Activated T-cell treated with anti-CD3 and anti-CD28 coated beads for 1 hour (primary cell): Measurements from ENCODE around the gene NGRN.
"Not testable (repeated sequence)": the region's sequence is repeated elsewhere in the genome, so short reads cannot be mapped to it uniquely, and the experiment has no call there.

Source experiments
- DNase-seq: peaks from one replicate; pipeline ENCODE4 v3.0.0-alpha.2; 2020; ENCODE audit warnings: low read depth

The NGRN gene

DNA sequence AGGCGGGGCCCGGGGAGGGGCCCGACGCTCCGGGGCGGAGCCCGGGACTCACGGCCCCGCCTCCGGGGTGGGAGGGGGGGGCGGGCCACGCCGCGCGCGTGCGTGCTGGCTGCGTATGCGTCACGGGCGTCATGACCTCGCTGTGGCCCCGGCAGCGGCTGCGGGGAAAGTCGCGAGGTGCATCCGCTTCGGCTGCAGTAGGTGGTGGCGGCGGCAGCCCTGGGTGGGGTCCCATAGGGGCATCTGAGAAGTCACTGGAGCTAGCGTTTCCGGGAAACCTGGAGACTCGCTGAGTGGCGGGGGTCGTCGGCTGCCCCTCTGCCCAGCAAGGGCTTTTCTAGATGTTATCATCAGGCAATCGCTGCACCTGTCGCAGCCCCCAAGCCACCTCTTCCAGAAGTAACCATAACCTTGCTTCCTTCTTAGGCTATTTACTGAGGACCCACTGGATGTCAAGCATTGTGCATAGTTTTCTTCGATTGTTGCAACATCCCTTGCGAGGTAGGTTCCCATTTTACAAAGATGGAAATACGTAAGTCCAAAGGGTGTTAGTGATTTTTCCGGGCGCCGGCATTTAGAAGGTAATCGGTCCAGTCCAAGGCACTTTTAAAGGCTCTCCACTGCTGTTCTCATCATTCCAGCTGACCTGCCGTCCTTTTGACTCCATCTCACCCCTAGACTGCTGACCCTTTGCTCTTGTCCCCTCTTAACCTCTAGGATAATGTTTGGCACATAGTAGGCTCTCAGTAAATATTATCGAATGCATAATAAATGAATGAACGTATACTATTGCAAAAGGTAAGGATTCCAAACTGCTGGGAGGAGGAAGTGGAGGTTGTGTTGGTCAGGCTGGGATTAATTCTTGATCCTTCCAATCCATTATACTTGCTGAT, 31.1 kb upstream of the NGRN start, which contains the start of gene GDPGP1:
Gene GDPGP1, plus strand, starts transcription at position 114 of the 893 bp plus-strand sequence. CDS start 6,700 bp downstream, outside the sequence.
- peak; percentile 92 for DNase-seq

DNA sequence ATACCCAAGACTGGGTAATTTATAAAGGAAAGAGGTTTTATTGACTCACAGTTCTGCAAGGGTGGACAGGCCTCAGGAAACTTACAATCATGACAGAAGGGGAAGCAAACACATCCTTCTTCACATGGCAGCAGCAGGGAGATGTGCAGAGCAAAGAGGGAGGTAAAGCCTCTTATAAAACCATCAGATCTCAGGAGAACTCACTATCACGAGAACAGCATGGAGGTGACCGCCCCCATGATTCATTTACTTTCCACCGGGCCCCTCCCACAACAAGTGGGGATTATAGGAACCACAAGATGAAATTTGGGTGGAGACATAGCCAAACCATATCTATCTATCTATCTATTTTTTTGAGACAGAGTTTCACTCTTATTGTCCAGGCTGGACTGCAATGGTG, 26.1 kb upstream of the NGRN start:
- no peak for DNase-seq

DNA sequence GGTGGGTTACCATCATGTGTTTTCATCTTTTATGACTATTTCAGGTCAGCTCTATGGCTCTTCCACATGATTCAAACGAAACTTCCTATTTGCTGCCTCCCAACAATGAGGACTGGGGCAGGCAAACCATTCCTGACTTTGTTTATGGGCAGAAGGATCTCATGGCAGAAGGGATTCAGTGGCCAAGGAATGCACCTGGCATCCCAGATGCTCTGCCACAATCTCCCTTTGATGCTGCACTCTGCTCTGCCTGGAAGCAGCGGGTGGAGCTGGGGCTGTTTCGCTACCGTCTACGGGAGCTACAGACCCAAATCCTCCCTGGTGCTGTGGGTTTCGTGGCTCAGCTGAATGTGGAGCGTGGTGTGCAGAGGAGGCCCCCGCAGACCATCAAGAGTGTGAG, 24.6 kb upstream of the NGRN start:
- no peak for DNase-seq

DNA sequence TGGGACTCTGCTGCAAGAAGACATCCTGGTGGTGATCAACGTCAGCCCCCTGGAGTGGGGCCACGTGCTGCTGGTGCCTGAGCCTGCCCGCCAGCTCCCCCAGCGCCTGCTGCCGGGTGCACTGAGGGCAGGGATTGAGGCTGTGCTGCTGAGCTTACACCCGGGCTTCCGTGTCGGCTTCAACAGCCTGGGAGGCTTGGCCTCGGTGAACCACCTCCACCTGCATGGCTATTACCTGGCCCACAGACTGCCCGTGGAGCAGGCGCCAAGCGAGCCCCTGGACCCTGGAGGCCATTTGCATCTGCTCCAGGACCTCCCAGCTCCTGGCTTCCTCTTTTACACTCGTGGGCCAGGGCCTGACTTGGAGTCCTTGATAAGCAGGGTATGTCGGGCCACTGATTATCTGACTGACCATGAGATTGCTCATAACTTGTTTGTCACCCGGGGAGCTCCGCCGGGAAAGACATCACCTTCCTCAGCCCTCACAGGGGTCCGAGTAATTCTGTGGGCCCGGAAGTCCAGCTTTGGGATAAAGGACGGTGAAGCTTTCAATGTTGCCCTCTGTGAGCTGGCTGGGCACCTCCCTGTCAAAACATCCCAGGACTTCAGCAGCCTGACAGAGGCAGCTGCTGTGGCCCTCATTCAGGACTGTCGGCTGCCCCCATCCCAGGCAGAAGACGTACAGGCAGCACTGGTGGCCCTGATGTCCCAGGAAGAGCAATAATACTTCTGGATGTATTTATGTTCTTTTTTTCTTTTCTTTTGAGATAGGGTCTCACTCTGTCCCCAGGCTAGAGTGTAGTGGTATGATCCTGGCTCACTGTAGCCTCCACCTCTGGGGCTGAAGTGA, 23.9 kb upstream of the NGRN start:
- DNase-seq = no peak

DNA sequence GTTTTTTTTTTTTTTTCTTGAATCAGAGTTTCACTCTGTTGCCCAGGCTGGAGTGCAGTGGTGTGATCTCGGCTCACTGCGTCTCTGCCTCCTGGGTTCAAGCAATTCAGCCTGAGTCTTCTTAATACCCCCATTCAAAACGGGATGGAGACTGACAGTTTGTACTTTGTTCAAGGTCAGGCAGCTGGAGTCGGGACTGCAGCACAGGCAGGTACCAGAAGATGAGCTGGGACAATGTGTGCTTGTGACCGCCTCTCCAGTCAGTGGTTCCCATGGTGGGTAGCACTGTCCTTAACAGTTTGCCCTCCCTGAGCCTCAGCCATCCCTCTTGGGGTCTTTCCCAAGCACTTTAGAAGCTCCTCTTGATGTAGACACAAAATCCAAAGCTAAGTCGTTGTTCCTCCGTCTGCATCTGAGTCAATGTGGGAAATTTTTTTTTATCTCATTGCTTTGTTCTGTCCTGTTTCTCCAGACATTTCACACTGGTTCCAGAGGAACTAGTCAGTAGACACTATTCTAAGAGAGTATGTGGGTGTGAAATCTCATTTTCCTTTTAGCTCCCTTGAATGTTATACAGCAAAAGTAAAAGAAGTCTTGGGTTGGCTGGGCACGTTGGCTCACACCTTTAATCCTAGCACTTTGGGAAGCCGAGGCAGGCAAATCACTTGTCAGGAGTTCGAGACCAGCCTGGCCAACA, 21.4 kb upstream of the NGRN start:
- DNase-seq = no peak

DNA sequence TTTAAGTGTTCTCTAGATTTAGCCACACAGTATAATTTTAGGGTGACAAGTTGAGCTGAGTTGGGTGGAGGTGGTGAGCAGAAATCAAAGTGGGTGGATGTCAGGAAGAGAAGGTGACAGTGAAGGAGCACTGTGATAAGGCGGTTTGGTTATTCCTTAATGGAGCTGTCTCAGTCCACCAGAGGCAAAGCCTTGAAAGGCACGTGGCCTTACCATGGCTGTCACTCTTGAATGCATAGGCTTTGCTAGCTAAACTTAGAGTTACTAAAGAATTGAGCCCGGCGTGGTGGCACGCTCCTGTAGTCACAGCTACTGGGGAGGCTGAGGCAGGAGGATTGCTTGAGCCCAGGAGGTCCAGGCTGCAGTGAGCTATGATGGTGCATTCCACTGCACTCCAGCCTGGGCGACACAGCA, 16.7 kb upstream of the NGRN start:
- DNase-seq = no peak

DNA sequence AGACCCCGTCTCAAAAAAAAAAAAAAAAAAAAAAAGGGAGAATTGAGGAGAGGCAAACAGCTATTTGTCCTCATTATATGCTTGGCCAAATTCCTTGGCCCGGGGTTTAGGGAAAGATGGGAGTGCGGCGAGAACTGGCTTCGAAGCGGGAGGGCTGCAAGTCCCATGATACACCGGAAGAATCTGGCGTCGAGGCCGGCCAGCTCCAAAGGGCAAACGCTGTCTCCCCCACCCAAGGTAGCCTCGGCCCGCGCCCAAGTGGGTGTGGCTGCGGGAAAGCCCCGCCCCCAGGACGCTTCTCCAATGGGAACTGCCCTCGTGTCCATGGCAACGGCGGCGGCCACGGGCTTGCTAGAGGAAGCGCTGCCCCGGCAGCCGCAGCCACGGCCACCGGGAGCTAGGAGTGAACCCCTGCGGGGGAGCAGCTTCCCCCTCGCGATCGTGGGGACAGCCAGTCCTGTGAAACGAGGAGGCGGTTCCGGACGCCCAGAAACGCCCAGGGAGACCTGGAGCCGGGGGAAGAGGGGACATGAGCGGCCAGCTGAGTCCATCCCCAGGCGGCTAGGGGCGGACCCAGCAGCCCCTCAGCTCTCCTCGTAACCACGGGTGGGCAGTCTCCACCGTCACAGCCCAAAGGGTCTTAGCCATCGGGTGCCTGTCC, 16.1 kb upstream of the NGRN start, which contains the start of gene TTLL13:
Gene TTLL13, plus strand, starts transcription at position 354 of the 661 bp plus-strand sequence. CDS start 1,075 bp downstream, outside the sequence.
- peak; percentile 68 for DNase-seq

DNA sequence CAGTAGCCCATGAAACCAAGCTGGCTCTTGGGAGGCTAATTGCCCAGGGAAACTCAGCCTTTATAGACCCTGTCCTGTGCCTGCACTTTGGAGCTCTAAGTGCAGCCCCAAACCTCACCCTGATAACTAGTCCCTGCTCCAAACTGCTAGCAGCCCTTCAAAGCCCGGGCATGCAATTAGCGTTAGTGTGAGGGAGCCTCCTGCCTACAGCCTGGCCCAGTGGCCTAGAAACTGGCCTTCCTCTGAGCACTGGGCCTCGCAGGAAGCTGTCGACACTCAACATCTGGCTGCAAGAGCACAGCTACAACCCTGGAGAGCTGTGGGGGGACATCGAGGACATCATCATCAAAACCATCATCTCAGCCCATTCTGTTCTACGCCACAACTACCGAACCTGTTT, 7.7 kb upstream of the NGRN start:
- DNase-seq = no peak

DNA sequence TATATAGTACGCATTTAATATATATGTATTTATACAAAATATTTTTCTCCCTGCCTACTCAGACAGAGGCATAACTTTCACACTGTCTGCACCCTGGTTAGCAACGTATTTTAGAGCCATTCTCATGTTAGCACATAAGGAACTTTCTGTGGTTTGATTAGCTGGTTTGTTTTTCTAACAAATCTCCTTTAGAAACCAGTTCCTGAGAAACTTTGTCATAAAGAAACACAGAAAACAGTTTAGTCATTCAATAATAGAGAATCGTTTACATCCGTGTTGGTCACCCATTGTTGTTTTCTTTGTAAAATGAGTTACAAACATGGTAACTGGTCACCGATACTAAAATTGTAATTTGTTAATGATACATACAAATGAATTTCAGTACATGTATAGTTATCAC, 5.9 kb upstream of the NGRN start:
- DNase-seq = no peak

DNA sequence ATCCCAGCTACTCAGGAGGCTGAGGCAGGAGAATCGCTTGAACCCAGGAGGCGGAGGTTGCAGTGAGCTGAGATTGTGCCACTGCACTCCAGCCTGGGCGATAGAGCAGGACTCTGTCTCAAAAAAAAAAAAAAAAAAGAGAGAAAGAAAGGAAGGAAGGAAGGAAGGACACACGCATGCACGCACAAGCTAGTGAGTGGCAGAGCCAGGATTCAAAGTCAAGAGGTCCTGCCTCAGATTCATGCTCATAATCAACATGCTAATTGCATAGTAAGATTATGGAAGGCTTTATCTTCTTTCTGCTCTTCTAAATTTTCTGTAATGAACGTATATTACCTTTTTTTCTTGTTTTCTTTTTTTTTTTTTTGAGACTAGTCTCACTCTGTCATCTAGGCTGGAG, 4.7 kb upstream of the NGRN start:
- not testable (repeated sequence) for DNase-seq

DNA sequence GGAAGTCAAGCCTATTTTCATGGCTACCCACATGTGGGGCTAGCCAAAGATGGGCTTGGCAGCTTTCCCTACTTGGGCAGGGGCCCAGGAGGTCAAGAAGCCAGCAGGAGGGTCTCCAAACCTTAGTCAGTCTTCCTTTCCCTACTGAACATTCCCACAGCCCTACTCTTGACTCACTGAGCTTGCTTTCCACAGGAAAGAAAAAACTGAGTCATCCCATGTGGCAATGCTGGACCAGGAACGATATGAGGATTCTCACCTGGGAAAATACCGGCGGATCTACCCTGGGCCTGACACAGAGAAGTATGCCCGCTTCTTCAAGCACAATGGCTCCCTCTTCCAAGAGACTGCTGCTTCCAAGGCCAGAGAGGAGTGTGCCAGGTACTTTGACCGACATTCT, 3.7 kb upstream of the NGRN start:
- no peak for DNase-seq

DNA sequence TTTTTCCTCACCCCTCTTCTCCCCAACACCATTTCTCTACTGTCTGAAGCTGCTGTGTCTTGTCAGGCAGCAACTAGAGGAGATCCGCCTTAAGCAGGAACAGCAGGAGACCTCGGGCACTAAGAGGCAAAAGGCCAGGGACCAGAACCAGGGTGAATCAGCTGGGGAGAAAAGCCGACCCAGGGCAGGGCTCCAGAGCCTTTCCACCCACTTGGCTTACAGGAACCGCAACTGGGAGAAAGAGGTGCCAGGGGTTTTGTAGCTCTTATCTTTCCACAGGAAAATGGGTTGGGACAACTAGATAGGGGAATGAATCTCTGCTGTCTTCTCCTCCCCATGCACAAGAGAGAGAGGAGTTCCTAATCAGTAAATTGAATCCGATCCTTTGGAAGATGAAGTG, 3.0 kb upstream of the NGRN start:
- DNase-seq = no peak

DNA sequence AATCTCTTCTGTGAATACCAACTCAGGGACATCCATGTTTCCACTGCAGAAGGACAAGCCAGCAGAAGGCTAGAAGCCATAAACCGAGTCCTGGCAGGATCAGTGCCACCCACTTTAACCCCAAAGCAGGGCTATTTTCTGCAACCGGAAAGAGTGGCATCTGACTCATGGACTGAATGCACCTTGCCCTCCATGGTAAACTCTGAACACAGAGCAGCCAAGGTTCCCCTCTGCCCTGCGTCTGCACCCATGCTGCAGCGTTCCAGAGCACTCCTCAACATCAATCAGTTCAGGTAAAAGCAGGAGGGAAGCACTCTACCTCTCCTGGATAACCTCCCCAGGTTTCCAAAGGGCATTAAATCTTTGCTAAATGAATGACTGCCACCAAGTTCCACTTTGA, 801 bp upstream of the NGRN start:
- DNase-seq = no peak

DNA sequence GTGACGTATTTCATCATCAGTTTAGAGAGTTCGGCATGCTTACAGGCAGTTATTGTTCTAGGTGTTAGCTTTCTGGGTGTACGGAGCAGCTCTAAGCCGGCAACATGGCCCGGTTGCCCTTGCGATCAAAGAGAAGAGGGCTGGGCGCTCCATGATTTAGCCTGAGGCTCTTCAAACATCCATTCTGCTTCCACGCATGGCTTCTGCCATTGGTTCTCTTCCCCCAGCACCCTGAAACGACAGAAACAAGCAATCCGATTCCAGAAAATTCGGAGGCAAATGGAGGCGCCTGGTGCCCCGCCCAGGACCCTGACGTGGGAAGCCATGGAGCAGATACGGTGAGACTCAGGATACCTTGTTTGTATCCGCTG, 574 bp downstream of the NGRN start:
- DNase-seq = no peak

DNA sequence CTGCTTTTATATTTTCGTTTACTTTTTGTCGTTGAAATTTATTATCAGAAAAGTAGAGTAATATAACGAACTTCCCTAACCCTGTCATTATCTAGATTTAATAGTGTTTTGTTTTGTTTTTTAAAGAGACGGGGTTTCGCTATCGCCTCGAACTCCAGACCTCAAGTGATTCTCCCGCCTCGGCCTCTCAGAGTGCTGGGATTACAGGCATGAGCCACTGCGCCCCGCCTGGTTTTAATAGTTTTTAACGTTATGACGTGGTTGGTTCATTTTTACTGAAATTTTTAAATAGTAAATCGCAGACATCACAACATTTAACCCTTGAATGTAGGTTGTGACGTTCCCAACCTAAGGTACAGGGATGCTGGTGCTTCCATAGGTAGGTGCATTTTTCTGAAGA, 1.0 kb downstream of the NGRN start:
- no peak for DNase-seq

DNA sequence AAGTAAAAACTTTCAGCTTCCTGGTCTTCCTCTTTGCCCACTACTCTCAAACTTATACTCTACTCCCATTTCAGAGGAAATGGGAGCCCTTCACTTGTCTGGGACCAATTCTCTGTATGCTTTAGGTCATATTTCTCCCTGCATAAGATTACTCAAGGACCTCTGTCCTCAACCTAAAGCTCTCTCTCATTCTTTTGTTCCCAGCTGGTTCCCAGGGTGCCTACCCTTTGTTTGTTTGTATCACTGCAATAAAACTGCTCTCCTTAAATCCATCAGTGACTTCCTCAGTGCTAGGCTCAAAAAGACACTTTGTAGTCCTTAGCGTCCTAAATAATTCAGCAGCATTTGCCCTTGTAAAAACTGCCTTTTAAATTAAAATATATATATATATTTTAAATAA, 2.9 kb downstream of the NGRN start:
- DNase-seq = no peak

DNA sequence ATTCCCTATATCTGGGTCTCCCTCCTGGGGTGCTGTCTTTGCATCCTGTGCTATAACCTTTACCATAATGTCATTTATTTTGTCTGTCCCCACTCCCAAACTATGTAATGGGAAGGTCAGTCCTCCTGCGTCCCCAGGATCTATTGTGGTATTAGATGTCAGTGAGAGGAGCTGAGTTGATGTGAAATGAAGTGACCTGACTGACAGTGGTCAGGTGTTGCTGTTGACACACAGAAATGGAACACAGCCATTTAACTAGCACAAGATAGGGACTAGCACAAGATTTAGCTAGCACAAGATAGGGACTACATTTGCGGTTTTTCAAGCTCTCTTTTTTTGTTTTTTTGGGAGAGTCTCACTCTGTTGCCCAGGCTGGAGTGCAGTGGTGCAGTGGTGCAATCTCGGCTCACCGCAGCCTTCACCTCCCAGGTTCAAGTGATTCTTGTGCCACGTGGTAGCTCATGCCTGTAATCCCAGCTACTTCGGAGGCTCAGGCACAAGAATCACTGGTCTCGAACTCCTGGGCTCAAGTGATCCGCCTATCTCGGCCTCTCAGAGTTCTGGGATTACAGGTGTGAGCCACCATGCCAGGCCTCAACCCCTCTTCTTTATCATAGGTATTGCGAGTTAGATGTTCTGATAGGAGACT, 5.2 kb downstream of the NGRN start:
- no peak for DNase-seq

DNA sequence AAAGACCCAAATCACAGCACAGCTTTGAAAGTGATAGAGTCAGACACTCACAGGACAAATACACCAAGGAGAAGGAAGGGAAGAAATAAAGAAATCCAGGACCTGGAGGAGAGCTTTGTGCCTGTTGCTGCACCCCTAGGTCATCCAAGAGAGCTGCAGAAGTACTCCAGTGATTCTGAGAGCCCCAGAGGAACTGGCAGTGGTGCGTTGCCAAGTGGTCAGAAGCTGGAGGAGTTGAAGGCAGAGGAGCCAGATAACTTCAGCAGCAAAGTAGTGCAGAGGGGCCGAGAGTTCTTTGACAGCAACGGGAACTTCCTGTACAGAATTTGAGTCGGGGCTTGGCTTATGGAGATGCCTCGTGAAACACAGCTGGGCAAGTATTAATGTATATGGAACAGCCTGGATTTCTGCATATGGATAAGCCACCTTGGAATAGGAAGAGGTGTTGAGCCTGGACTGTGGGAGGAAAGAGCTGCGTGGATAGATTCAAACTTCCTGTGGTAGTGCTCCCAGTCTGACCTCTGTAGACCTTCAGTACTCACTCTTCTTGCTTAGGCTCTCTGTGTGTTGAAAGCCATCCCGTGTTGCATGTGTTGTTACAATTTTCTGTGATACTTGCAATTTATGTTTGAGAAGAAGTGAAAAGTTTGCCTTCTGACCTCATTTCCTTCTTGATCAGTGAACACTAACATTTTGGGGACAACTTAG, 6.1 kb downstream of the NGRN start:
- DNase-seq = no peak

DNA sequence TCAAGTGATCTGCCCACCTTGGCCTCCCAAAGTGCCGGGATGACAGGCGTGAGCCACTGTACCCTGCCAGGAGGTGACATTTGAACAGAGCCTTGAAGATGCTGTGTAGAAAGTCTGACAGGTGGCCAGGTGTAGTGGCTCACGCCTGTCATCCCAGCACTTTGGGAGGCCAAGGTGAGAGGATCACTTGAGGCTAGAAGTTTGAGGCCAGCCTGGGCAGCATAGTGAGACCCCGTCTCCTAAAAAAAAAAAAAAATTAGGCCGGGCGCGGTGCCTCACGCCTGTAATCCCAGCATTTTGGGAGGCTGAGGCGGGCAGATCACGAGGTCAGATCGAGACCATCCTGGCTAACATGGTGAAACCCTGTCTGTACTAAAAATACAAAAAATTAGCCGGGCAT, 13.0 kb downstream of the NGRN start:
- not testable (repeated sequence) for DNase-seq

DNA sequence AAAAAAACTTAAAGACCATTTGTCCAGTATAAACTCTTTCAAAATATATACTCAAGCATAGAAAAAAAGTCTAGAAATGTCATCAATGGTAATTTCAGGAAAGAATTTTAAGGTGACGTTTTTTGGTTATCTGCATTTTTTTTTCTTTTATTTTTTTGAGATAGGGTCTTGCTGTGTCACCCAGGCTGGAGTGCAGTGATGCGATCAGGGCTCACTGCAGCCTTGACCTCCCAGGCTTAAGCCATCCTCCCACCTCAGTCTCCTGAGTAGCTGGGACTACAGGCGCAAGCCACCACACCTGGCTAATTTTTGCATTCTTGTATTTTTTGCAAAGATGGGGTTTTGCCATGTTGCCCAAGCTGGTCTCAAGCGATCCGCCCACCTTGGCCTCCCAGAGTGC, 15.3 kb downstream of the NGRN start:
- not testable (repeated sequence) for DNase-seq

DNA sequence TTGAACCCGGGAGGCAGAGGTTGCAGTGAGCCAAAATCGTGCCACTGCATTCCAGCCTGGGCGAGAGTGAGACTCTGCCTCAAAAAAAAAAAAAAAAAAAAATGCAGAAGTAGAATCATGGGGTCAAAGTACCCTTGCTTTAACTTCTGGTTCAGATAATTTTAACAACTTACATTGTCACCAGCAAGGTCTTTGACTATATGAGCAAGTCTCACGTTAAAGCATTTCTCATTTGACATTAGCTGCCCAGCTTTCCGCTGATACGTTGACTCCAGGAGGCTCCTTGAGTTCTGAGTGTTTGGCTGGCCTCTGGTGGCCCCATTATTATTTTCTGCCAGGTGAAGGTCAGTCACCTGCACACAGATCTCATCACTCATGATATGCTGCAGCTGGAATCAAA, 16.2 kb downstream of the NGRN start:
- not testable (repeated sequence) for DNase-seq
